NCI-H1694 treated with DMSO at 0.1 percent for 48 hours (cell line): ENCODE measurements around the gene GBP6.
"Not testable (repeated sequence)": the region's sequence is repeated elsewhere in the genome, so short reads cannot be mapped to it uniquely, and the experiment has no call there.

ENCODE experiments used
- DNase-seq: peaks from one replicate; lab custom pipeline; 2025; lab: John Stamatoyannopoulos, UW

GBP6 gene

DNA sequence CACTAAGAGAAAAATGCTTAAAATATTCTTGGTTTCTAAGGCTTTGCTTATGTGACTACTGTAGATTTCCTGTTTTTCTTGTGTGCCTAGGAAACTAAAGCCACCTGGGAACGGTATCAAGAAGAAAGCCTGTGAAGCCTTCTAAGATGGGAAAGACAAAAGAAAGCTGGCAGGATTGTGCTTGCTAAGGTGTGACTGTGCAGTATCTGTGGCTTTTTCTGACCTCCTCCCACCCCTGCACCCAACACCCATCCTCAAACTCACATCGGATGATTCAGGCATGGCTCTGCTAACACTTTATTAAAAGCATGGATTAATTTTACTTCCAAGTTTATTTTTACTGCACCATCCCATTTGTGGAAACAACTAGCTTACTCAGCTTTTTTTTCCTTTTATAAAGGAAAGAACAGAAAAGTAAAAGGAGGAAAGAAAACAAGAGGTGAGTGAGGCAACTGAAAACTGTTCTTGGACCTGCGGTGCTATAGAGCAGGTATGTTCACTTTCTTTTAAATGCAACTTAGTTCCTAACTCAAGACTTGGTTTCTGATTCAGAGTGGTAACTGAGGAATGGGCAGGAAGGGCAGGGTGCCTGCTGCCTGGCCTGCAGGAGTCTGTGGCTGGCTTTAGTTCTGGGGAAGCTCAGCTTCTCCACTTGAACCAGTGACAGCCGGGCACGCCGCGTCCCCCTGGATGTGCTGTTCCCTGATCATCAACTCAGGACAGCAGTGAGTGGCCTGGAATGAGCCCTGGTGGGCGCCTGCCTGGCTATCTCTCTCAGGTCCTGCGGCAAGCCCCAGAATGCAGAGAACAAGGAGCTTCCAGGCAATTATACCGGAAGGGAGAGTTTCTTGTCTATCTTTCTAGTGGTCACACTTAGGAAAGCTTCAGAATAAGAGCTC lies at the start of gene GBP6:
Gene GBP6, plus strand, starts transcription at position 422 of the 899 bp plus-strand sequence. CDS start 4,493 bp downstream, outside the sequence.
- no peak for DNase-seq

DNA sequence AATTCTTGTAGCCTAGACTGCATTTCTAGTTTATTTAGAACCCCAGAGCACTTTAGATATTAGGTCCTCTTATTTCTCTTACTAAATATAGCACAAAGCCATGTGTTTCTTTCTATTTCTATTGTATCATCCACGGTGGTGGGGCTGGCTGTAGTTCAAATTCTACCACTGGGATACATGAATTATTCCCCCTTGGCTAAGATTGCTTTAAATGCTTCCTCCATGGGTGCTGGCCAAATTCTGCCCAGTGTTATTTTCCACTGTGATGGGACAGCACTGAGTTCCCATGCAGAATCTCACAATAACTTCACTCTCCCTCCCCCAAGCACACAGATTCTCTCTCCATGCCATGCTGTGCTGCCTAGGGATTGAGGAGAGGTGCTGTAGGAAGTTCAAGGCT lies 41.5 kb upstream of the GBP6 start:
- no peak for DNase-seq

DNA sequence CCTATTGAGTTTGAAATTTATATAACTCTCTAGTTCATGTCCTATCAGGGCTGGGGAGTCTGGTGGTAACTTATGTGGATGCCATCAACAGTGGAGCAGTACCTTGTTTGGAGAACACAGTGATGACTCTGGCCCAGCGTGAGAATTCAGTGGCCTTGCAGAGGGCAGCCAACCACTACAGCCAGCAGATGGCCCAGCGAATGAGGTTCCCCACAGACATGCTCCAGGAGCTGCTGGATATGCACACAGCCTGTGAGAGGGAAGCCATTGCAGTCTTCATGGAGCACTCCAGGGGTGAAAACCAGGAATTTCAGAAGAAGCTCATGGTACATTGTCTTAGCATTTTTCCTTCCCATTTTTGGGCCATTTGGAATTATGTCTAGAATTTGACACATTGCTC lies 32.0 kb upstream of the GBP6 start:
- DNase-seq, result no peak

DNA sequence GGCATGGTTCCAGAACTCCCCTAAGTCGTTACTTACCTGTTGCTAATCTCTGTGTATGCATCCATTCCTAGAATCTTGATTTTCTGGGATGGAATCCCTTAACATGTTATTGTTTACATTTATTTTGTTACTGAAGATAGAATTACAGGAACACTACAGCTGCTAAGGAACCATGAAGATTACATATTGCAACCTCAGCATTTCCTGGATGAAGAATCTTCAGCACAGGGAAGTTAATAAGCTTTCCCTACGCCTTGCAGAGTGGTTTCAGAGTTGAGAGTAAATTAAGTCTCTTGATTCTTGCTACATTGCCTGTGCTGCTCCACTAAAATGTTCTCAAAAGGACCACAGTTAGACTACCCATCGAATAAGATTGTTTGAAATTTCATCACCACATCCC lies 31.4 kb upstream of the GBP6 start:
- no peak for DNase-seq

- DNase-seq, result no peak
Observed at GRCh38 chr1:89335486-89335885, 28.4 kb upstream of the GBP6 start.

GRCh38 chr1:89337903-89338302 lies 26.0 kb upstream of the GBP6 start:
- DNase-seq, result no peak

DNA sequence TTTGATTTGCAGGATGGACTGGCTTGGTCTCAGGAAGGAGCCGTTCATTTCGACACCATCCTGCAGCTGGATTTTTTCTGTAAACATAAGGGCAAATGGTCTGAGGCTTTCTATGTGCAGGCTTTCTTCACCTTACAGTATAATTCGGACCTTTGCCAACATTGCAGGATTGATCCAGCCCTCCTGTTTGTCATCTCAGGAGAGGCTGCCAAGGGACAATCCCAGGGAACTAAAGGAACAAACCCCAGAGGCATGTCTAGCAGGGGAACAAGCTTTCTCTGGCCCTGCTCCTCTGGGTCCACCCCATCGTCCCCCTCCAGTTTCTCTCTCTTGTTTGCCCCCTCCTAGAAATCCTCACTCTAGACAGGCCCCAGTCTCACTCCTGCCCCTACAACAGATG lies 24.8 kb upstream of the GBP6 start:
- DNase-seq, result no peak

GRCh38 chr1:89345479-89345878 lies 18.4 kb upstream of the GBP6 start:
- not testable (repeated sequence) for DNase-seq

DNA sequence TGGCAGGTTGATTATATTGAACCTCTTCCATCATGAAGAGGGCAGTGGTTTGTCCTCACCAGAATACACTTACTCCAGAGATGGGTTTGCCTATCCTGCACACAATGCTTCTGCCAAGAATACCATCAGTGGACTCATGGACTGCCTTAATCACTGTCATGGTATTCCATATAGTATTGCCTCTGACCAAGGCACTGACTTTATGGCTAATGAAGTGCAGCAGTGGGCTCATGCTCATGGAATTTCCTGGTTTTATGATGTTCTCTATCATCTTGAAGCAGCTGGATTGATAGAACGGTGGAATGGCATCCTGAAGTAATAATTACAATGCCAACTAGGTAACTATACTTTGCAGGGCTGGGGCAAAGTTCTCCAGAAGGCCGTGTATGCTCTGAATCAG lies 16.6 kb upstream of the GBP6 start:
- DNase-seq, result no peak

GRCh38 chr1:89350298-89350697 lies 13.6 kb upstream of the GBP6 start:
- DNase-seq, result no peak

DNA sequence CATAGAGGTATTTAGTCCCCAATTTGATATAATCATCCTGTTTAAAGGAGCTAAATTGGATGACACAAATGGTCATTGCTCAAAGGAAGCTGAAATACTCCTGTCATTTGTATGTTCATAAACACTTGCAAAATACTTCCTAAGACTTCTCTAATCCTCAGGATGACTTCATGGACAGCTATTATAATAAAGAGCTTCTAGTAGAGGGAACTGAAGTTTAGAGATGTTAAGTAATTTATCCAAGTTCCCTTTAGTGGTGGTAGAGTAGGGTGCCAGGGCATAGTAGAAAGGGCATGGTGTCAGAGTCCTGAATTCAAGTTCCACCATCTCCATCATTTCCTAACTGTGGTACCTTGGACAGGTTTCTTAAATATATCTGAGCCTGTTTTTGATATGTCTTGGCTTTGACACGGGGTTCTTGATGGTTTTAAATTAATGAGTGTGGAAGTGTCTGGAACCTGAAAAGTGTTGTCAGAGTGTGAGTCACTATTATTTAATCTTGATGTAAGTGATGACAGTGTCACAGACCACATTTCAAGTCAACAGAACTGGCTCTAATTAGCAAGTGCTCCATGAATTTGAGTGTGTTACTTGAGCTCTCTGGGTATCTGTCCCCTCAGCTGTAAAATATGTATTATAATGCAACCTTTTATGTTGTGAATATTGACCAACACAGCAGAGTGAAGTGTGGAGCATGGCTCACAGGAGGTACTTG lies 12.1 kb upstream of the GBP6 start:
- no peak for DNase-seq

DNA sequence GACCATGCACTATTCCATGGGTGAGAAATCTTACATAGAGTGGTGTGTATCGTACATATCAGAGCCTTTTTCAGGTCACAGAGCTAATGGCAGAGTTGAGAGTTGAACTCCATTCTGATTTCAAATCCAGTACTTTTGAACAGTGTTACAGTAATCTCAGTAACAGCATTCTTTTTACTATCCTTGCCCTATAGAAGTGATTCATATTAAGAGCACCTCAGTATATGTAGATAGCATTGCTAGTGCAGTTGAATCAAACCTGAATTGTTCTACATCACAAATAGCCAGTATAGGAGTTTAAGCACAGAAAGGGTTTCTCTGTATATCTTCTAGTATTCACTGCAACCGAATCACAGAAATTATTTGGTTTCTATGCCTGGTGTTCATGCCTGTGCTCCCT lies 11.4 kb upstream of the GBP6 start:
- DNase-seq, result no peak

GRCh38 chr1:89354205-89354604 lies 9.7 kb upstream of the GBP6 start:
- no peak for DNase-seq

DNA sequence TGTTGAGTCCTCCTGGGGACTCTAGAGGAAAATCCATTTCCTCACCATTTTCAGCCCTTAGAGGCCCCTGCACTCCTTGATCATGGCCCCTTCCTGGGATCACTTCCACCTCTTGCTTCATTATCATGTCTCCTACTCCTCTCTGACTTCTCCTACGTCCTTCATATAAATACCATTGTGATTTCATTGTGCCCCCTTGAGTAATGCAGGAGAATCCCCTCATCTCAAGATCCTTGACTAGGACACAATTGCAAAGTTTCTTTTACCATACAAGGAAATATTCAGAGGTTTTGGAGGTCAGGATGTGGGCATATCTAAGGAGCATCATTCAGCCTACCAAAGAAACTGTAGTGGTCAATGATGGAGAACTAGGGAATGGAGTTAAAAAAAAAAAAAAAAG lies 8.8 kb upstream of the GBP6 start:
- no peak for DNase-seq

- DNase-seq, result no peak
Observed at GRCh38 chr1:89356658-89357400, 7.0 kb upstream of the GBP6 start.

DNA sequence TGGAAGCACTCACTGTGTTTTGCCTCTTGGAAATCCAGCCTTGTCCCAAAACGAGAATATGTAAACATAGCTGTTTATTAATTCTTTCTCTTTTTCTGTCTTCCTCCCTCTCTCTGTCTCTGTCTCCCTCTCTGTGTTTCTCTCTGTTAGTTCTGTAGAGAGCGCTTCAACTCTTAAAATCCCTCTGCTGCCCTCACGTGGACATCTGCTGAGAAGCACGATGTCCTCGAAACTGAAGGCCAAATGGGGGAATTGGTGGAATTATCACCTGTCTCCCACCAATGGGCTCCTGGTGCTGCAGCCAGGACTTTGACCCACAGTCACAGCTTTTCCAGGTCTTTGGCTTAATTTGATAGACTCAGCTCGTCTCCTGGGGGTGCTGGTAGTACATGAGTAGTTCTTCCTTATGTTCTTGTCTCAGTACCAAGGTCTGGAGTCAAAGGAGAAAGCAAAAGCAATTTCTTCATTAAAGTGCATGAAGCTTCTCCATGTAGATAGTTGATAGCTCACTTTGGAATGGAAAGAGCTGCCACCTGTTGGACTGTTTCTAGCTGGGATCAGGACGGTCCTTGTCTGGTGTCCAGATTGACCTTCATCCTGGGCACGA lies 5.5 kb upstream of the GBP6 start:
- DNase-seq, result peak; percentile 16

- no peak for DNase-seq
Observed at GRCh38 chr1:89360716-89361115, 3.1 kb upstream of the GBP6 start.

- DNase-seq, result no peak
Observed at GRCh38 chr1:89361681-89362080, 2.2 kb upstream of the GBP6 start.

GRCh38 chr1:89363196-89363595 lies 663 bp upstream of the GBP6 start:
- DNase-seq, result no peak

DNA sequence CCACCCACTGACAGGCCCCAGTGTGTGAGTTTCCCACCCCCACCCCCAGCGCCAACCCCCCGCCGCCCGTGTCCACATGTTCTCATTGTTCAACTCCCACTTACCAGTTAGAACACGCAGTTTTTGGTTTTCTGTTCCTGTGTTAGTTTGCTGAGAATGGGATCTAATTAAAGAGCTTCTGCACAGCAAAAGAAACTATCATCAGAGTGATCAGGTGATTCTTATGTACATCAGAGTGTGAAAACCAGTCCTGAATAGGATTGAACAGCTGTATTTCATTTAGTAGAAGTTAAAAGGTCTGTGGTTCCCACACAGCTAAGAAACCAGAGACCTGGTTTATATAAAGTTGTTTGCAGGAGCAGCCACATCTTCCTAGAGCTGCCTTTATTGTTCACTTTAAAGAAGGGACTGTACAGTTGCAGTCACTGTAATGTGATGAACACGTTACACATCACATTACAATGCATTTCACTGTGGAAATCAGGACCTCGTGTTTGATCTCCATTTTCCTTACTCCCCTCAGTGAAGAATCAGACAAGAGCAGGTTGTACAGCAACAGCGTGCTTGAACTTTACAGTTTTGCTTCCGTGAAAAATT lies 1.2 kb downstream of the GBP6 start:
- DNase-seq, result no peak

GRCh38 chr1:89367221-89367620 lies 3.4 kb downstream of the GBP6 start:
- DNase-seq, result no peak

DNA sequence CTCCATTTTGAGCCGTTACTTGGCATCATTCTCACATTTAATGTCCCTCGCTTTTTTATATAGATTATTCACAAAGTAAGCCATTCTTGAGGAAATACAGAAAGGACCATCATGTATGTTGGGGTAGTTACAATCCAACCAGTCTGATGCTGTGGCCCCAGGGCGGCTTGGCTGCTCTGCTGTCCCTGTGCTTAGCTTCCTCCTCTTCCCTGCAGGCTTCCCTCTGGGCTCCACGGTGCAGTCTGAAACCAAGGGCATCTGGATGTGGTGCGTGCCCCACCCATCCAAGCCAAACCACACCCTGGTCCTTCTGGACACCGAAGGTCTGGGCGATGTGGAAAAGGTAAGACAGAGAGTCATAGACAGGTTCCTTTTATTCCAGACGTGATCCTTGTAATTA lies 5.5 kb downstream of the GBP6 start:
- DNase-seq, result no peak
